ENCODE data around the gene TNNI3K. TPM values are rescaled to one million over a fixed set of nuclear protein-coding genes. Genes with fewer than 3 reads are reported as not detected.

Gene TNNI3K
- total RNA-seq, 1 donor from 2014 or later = not detected

DNA sequence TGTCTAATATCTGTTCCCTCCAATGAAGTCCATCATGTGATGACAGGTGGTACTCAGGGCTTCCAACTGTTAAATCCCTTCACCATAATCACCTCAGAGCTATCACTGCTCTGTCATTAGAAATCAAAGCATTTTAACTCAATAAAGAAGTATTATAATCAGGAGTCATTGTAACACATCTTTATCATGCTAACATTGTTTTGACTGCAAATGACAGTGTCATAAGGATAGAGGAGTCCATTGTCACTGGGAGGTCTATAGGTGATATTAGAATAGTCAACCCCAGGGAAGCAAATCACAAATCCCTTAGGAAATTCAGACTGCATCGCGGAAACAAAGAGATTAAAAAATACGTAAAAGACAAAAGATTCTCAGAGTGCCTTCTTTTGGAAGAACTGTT lies 246.4 kb downstream of the TNNI3K start:
- H3K4me1 ChIP-seq = no peaks in the 10 kb centered on the region
- no peak for DNase-seq (ENCODE audit: extremely low spot score in 2 of 2)
- intact Hi-C loops (cut with DNase I) = no loop called here
- no peaks in the 10 kb centered on the region for H3K27me3 ChIP-seq
- H3K9me3 ChIP-seq = no peaks in the 10 kb centered on the region
- no peak overlapping the region for H3K27ac ChIP-seq
- H3K36me3 ChIP-seq = no peaks in the 10 kb centered on the region
- H3K4me3 ChIP-seq = no peak overlapping the region
- TF ChIP-seq POLR2A (IDR thresholded peaks at IDR 0.05) (no peak), POLR2AphosphoS5 (IDR thresholded peaks at IDR 0.05; ENCODE audit: insufficient read depth in 1 of 2, low read depth in 1 of 2) (no peak), CTCF (IDR thresholded peaks at IDR 0.05) (no peak)

DNA sequence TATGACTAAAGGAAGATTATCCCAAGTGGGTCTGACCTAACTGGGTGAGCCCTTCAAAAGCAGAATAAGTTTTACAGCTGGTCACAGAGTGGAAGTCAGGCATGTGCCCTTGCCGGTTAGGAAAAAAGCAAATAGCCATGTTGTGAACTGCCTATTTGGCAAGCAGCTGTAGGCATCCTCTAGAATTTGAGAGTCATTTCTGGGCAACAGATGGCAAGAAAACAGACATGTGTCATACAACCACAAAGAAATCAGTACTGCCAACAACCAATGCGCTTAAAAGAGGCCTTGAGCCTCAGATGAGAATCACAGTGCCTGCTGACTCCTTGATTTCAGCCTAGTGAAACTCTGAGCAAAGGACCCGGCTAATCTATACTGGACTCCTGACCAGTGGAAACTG lies 250.4 kb downstream of the TNNI3K start:
- Histone ChIP-seq H3K4me3 (no peak overlapping the region), H3K36me3 (no peaks in the 10 kb centered on the region), H3K4me1 (no peaks in the 10 kb centered on the region), H3K27me3 (no peaks in the 10 kb centered on the region), H3K9me3 (no peaks in the 10 kb centered on the region), H3K27ac (no peak overlapping the region)
- TF ChIP-seq CTCF (IDR thresholded peaks at IDR 0.05) = no peak
- no peak for TF ChIP-seq POLR2A (IDR thresholded peaks at IDR 0.05)
- no peak for TF ChIP-seq POLR2AphosphoS5 (IDR thresholded peaks at IDR 0.05; ENCODE audit: insufficient read depth in 1 of 2, low read depth in 1 of 2)
- intact Hi-C loops (cut with DNase I) = no loop called here
- DNase-seq (ENCODE audit: extremely low spot score in 2 of 2) = no peak

GRCh38 chr1:74486036-74486435 lies 250.8 kb downstream of the TNNI3K start:
- Histone ChIP-seq H3K27me3 (no peaks in the 10 kb centered on the region), H3K4me3 (no peak overlapping the region), H3K27ac (no peak overlapping the region), H3K4me1 (no peaks in the 10 kb centered on the region), H3K9me3 (no peaks in the 10 kb centered on the region), H3K36me3 (no peaks in the 10 kb centered on the region)
- no peak for DNase-seq (ENCODE audit: extremely low spot score in 2 of 2)
- TF ChIP-seq CTCF (IDR thresholded peaks at IDR 0.05) (no peak), POLR2AphosphoS5 (IDR thresholded peaks at IDR 0.05; ENCODE audit: insufficient read depth in 1 of 2, low read depth in 1 of 2) (no peak), POLR2A (IDR thresholded peaks at IDR 0.05) (no peak)
- intact Hi-C loops (cut with DNase I) = no loop called here

- no peaks in the 10 kb centered on the region for H3K4me1 ChIP-seq
- DNase-seq (ENCODE audit: extremely low spot score in 2 of 2) = no peak
- no peak overlapping the region for H3K27ac ChIP-seq
- no peaks in the 10 kb centered on the region for H3K27me3 ChIP-seq
- intact Hi-C loops (cut with DNase I) = no loop called here
- H3K4me3 ChIP-seq = no peak overlapping the region
- H3K9me3 ChIP-seq = no peaks in the 10 kb centered on the region
- TF ChIP-seq POLR2A (IDR thresholded peaks at IDR 0.05) = no peak
- TF ChIP-seq CTCF (IDR thresholded peaks at IDR 0.05) = no peak
- TF ChIP-seq POLR2AphosphoS5 (IDR thresholded peaks at IDR 0.05; ENCODE audit: insufficient read depth in 1 of 2, low read depth in 1 of 2) = no peak
- H3K36me3 ChIP-seq = no peaks in the 10 kb centered on the region
Observed at GRCh38 chr1:74496669-74497068, 261.5 kb downstream of the TNNI3K start.

GRCh38 chr1:74498901-74499300 lies 263.7 kb downstream of the TNNI3K start:
- H3K4me1 ChIP-seq = no peaks in the 10 kb centered on the region
- H3K36me3 ChIP-seq = no peaks in the 10 kb centered on the region
- H3K27ac ChIP-seq = no peak overlapping the region
- no peak for DNase-seq (ENCODE audit: extremely low spot score in 2 of 2)
- H3K4me3 ChIP-seq = no peak overlapping the region
- no peaks in the 10 kb centered on the region for H3K27me3 ChIP-seq
- TF ChIP-seq POLR2A (IDR thresholded peaks at IDR 0.05) (no peak), CTCF (IDR thresholded peaks at IDR 0.05) (no peak), POLR2AphosphoS5 (IDR thresholded peaks at IDR 0.05; ENCODE audit: insufficient read depth in 1 of 2, low read depth in 1 of 2) (no peak)
- intact Hi-C loops (cut with DNase I) = no loop called here
- H3K9me3 ChIP-seq = no peaks in the 10 kb centered on the region
